SK-N-SH (cell line): ENCODE data around the gene C6. TPM values are rescaled to one million over a fixed set of nuclear protein-coding genes. Genes with fewer than 3 reads are reported as not detected.
"Not testable (repeated sequence)": the region's sequence is repeated elsewhere in the genome, so short reads cannot be mapped to it uniquely, and the experiment has no call there.

Source experiments
- CTCF ChIA-PET: fragments of 300-600, 350-600 bp; formaldehyde crosslinking; extraction: SDS; loops from one replicate; lab custom pipeline; 2021; lab: Yijun Ruan, JAX
- POLR2A ChIA-PET: fragments of 350-600 bp; sonication (Branson Sonifier 250); formaldehyde crosslinking; extraction: SDS; loops from one replicate; lab custom pipeline; 2020; ENCODE audit warnings: antibody characterized with exemption, inconsistent platforms; lab: Yijun Ruan, JAX
- DNase-seq: peaks from one replicate; pipeline ENCODE4 v3.0.0; 2012
- H2AFZ ChIP-seq: fragments of 200-600 bp; sonication (generic); 2 replicates; pipeline ENCODE4 v1.8.1; 2016; ENCODE audit warnings: antibody characterized with exemption, mild to moderate bottlenecking, low read depth
- H3F3A ChIP-seq: fragments of 200-600 bp; sonication (generic); replicated peaks from 2 replicates; pipeline ENCODE3; 2016; ENCODE audit warnings: antibody characterized with exemption, mild to moderate bottlenecking; ENCODE audit not compliant: insufficient read depth
- H3K27ac ChIP-seq, 2 experiments: fragments of 200-500 bp in 1 of 2; fragments of 200-600 bp in 1 of 2; sonication (Bioruptor generic) in 1 of 2; sonication (generic), shearing (Covaris generic) in 1 of 2; 2 replicates each; pipeline versions ENCODE4 v1.5.1 to v1.6.1; 2014 to 2016; ENCODE audit warnings: low read depth in 2 of 2, inconsistent platforms in 1 of 2, low read length in 1 of 2, mild to moderate bottlenecking in 1 of 2, mixed read lengths in 1 of 2
- H3K27me3 ChIP-seq: fragments of 200-600 bp; sonication (generic), shearing (Covaris generic); 2 replicates; pipeline ENCODE4 v1.6.1; 2016; ENCODE audit warnings: mixed run types; ENCODE audit not compliant: insufficient read depth
- H3K36me3 ChIP-seq, 2 experiments: fragments of 200-500 bp in 1 of 2; fragments of 200-600 bp in 1 of 2; sonication (Bioruptor generic) in 1 of 2; sonication (generic) in 1 of 2; replicated peaks in 1 of 2; 2 replicates each; pipeline versions ENCODE3 to v1.5.1; 2014 to 2016; ENCODE audit warnings: low read length in 1 of 2, mild to moderate bottlenecking in 1 of 2; ENCODE audit not compliant: insufficient read depth in 2 of 2, control insufficient read depth in 1 of 2
- H3K4me1 ChIP-seq, 2 experiments: fragments of 200-500 bp in 1 of 2; fragments of 200-600 bp in 1 of 2; sonication (Bioruptor generic) in 1 of 2; sonication (generic), shearing (Covaris generic) in 1 of 2; 2 replicates each; pipeline versions ENCODE4 v1.5.1 to v1.6.1; 2014 to 2016; ENCODE audit warnings: low read depth in 1 of 2, low read length in 1 of 2, mixed run types in 1 of 2; ENCODE audit not compliant: insufficient read depth in 2 of 2, control insufficient read depth in 1 of 2
- H3K4me2 ChIP-seq: fragments of 200-600 bp; sonication (generic), shearing (Covaris generic); 2 replicates; pipeline ENCODE4 v1.6.1; 2017; ENCODE audit warnings: mixed run types
- H3K4me3 ChIP-seq, 2 experiments: fragments of 200-500 bp in 1 of 2; fragments of 200-600 bp in 1 of 2; sonication (Bioruptor generic) in 1 of 2; sonication (generic), shearing (Covaris generic) in 1 of 2; 2 replicates each; pipeline versions ENCODE4 v1.5.1 to v1.8.1; 2014 to 2016; ENCODE audit warnings: low read depth in 2 of 2, inconsistent platforms in 1 of 2, low read length in 1 of 2, mild to moderate bottlenecking in 1 of 2, mixed read lengths in 1 of 2, moderate library complexity in 1 of 2
- H3K79me2 ChIP-seq: fragments of 200-600 bp; sonication (generic); 2 replicates; pipeline ENCODE4 v1.8.1; 2017; ENCODE audit warnings: mild to moderate bottlenecking; ENCODE audit not compliant: insufficient read depth
- H3K9ac ChIP-seq: fragments of 200-600 bp; sonication (generic); 2 replicates; pipeline ENCODE4 v1.6.1; 2017; ENCODE audit warnings: mixed run types
- H3K9me2 ChIP-seq: fragments of 200-600 bp; sonication (generic); 2 replicates; pipeline ENCODE4 v1.6.1; 2017; ENCODE audit warnings: mixed run types
- H3K9me3 ChIP-seq: fragments of 200-600 bp; sonication (generic); 2 replicates; pipeline ENCODE4 v1.6.1; 2017; ENCODE audit warnings: mixed run types, mild to moderate bottlenecking, moderate library complexity
- H4K20me1 ChIP-seq: fragments of 200-600 bp; sonication (generic); 2 replicates; pipeline ENCODE4 v1.6.1; 2017; ENCODE audit warnings: mild to moderate bottlenecking, mixed run types; ENCODE audit not compliant: insufficient read depth
- ELF1 ChIP-seq: IDR thresholded peaks from 2 replicates; pipeline ENCODE4 v1.4.0; 2012
- EP300 ChIP-seq, 2 experiments: IDR thresholded peaks; 2 replicates each; pipeline versions ENCODE4 v1.4.0 to v1.6.1; 2012; ENCODE audit warnings: borderline replicate concordance in 1 of 2, low read depth in 1 of 2, low read length in 1 of 2
- FOSL2 ChIP-seq: IDR thresholded peaks from 2 replicates; pipeline ENCODE4 v1.4.0; 2012; ENCODE audit warnings: low read depth, mild to moderate bottlenecking, moderate library complexity, borderline replicate concordance
- FOXM1 ChIP-seq: IDR thresholded peaks from 2 replicates; pipeline ENCODE4 v1.4.0; 2012; ENCODE audit warnings: low read depth, mild to moderate bottlenecking
- GATA2 ChIP-seq: sonication (generic); formaldehyde crosslinking; IDR thresholded peaks from 2 replicates; pipeline ENCODE4 v1.5.0; 2020; ENCODE audit warnings: mild to moderate bottlenecking, missing genetic modification reagents
- MAX ChIP-seq: IDR thresholded peaks from 2 replicates; pipeline ENCODE4 v1.4.0; 2012; ENCODE audit warnings: low read depth
- MEF2A ChIP-seq: IDR thresholded peaks from 2 replicates; pipeline ENCODE4 v1.4.0; 2012; ENCODE audit warnings: low read depth, borderline replicate concordance
- PBX3 ChIP-seq: IDR thresholded peaks from 2 replicates; pipeline ENCODE4; 2012
- RAD21 ChIP-seq: IDR thresholded peaks from 2 replicates; pipeline ENCODE4 v1.6.1; 2012; ENCODE audit warnings: mild to moderate bottlenecking, low read length
- RCOR1 ChIP-seq: fragments of 150-350 bp; IDR thresholded peaks from 2 replicates; pipeline ENCODE4 v1.6.1; 2017; ENCODE audit warnings: antibody characterized with exemption, low read length
- RFX5 ChIP-seq: IDR thresholded peaks from 2 replicates; pipeline ENCODE4 v1.6.1; 2012; ENCODE audit warnings: mild to moderate bottlenecking, improper control_type of control experiment, low read length
- SMC3 ChIP-seq: IDR thresholded peaks from 2 replicates; pipeline ENCODE4 v1.6.1; 2012; ENCODE audit warnings: low read depth, low read length, improper control_type of control experiment
- TAF1 ChIP-seq: IDR thresholded peaks from 2 replicates; pipeline ENCODE4 v1.6.1; 2012; ENCODE audit warnings: low read depth, mild to moderate bottlenecking, low read length, moderate library complexity, borderline replicate concordance
- TEAD4 ChIP-seq: IDR thresholded peaks from 2 replicates; pipeline ENCODE4 v1.4.0; 2012; ENCODE audit warnings: mild to moderate bottlenecking, borderline replicate concordance; ENCODE audit not compliant: insufficient read depth
- YY1 ChIP-seq: IDR thresholded peaks from 2 replicates; pipeline ENCODE4 v1.4.0; 2012; ENCODE audit warnings: low read depth, mild to moderate bottlenecking
- WGBS: methylation state at CpG from one replicate; pipeline ENCODE4 v1.1.6; 2017; ENCODE audit warnings: low lambda C conversion rate; 5-methylcytosine and 5-hydroxymethylcytosine counted together
- polyA plus RNA-seq, 3 experiments: library from polyadenylated mRNA; depleted of rRNA; stranded (reverse); fragments of >200 nt; gene quantifications; 2 replicates each; pipeline ENCODE4 v1.2.3, GENCODE V29; 2012
- TF ChIP-seq, protein P1 (sequence below): fragments of 200-600 bp; sonication (generic); IDR thresholded peaks from 2 replicates; pipeline ENCODE4 v1.6.1; 2017; ENCODE audit warnings: antibody characterized with exemption, mild to moderate bottlenecking, moderate library complexity
- TF ChIP-seq, protein P2 (sequence below): IDR thresholded peaks from 2 replicates; pipeline ENCODE4 v1.6.1; 2012; ENCODE audit warnings: mild to moderate bottlenecking, low read depth, low read length, moderate library complexity

C6 gene
- polyA plus RNA-seq, 1 of the 3 experiments (the other 2 are of a cell fraction) = 0.08 TPM

GRCh38 chr5:41183331-41183730 is 30.0 kb downstream of the C6 start:
- CTCF ChIA-PET = interaction anchor here (0.8 kb wide), 1 partner anchor 279 kb away, joined by 3 read pairs; no protein-coding TSS in a partner anchor
- H2AFZ ChIP-seq, H4K20me1 ChIP-seq, DNase-seq, H3K79me2 ChIP-seq, H3F3A ChIP-seq, H3K4me1 ChIP-seq, H3K4me3 ChIP-seq, H3K4me2 ChIP-seq, POLR2A ChIA-PET, H3K9me2 ChIP-seq, H3K27me3 ChIP-seq, H3K36me3 ChIP-seq, H3K27ac ChIP-seq, H3K9me3 ChIP-seq, H3K9ac ChIP-seq: not testable (repeated sequence)
- 52% methylated on average over 1 of the region's 1 CpG for WGBS

DNA sequence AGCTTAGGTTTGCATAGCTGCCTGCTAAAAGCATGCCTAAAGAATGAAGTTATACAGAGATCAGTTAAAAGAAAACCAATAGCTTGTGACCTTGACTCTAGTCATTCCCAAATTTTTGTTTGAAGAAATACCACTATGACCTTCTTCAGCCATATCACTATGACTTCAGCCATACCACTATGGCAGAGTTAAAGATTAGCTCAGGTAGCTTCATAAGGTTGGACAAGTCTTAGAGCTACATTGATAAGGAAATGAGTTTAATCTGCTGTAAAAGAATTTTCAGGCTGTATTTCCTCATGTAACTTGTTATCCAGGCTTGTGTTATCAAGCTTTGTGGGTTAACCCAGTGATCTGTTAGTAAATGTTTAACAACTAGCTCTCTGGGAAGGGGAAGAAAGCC is 30.7 kb downstream of the C6 start:
- POLR2A ChIA-PET = no interaction called here
- CTCF ChIA-PET = interaction anchor here (0.9 kb wide), 1 partner anchor 16 kb away, joined by 3 read pairs; no protein-coding TSS in a partner anchor

More for the DNA sequence above, 30.7 kb downstream of the C6 start:
- Histone ChIP-seq H3K27ac (no peak overlapping the region), H3K4me2 (no peak overlapping the region), H2AFZ (no peak overlapping the region), H3K79me2 (no peaks in the 10 kb centered on the region), H3F3A (no peaks in the 10 kb centered on the region), H3K9me3 (no peaks in the 10 kb centered on the region), H3K9ac (no peak overlapping the region), H3K4me1 (no peaks in the 10 kb centered on the region), H3K36me3 (no peaks in the 10 kb centered on the region), H3K4me3 (no peak overlapping the region), H3K9me2 (no peaks in the 10 kb centered on the region), H4K20me1 (no peaks in the 10 kb centered on the region), H3K27me3 (no peaks in the 10 kb centered on the region)
- no peak for DNase-seq
- no peak for TF ChIP-seq FOSL2
- TF ChIP-seq EP300 (IDR thresholded peaks at IDR 0.05; ENCODE audit: borderline replicate concordance in 1 of 2, low read depth in 1 of 2, low read length in 1 of 2) = no peak
- no peak for TF ChIP-seq TEAD4
- no peak for TF ChIP-seq TAF1
- TF ChIP-seq SMC3 = no peak
- TF ChIP-seq, protein P1, sequence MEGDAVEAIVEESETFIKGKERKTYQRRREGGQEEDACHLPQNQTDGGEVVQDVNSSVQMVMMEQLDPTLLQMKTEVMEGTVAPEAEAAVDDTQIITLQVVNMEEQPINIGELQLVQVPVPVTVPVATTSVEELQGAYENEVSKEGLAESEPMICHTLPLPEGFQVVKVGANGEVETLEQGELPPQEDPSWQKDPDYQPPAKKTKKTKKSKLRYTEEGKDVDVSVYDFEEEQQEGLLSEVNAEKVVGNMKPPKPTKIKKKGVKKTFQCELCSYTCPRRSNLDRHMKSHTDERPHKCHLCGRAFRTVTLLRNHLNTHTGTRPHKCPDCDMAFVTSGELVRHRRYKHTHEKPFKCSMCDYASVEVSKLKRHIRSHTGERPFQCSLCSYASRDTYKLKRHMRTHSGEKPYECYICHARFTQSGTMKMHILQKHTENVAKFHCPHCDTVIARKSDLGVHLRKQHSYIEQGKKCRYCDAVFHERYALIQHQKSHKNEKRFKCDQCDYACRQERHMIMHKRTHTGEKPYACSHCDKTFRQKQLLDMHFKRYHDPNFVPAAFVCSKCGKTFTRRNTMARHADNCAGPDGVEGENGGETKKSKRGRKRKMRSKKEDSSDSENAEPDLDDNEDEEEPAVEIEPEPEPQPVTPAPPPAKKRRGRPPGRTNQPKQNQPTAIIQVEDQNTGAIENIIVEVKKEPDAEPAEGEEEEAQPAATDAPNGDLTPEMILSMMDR = no peak
- no peak for TF ChIP-seq GATA2 (CRISPR knock-in tag)
- TF ChIP-seq MEF2A = no peak
- no peak for TF ChIP-seq RCOR1
- TF ChIP-seq RAD21 = no peak
- TF ChIP-seq ELF1 = no peak
- TF ChIP-seq, protein P2, sequence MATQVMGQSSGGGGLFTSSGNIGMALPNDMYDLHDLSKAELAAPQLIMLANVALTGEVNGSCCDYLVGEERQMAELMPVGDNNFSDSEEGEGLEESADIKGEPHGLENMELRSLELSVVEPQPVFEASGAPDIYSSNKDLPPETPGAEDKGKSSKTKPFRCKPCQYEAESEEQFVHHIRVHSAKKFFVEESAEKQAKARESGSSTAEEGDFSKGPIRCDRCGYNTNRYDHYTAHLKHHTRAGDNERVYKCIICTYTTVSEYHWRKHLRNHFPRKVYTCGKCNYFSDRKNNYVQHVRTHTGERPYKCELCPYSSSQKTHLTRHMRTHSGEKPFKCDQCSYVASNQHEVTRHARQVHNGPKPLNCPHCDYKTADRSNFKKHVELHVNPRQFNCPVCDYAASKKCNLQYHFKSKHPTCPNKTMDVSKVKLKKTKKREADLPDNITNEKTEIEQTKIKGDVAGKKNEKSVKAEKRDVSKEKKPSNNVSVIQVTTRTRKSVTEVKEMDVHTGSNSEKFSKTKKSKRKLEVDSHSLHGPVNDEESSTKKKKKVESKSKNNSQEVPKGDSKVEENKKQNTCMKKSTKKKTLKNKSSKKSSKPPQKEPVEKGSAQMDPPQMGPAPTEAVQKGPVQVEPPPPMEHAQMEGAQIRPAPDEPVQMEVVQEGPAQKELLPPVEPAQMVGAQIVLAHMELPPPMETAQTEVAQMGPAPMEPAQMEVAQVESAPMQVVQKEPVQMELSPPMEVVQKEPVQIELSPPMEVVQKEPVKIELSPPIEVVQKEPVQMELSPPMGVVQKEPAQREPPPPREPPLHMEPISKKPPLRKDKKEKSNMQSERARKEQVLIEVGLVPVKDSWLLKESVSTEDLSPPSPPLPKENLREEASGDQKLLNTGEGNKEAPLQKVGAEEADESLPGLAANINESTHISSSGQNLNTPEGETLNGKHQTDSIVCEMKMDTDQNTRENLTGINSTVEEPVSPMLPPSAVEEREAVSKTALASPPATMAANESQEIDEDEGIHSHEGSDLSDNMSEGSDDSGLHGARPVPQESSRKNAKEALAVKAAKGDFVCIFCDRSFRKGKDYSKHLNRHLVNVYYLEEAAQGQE = no peak
- TF ChIP-seq PBX3 = no peak
- TF ChIP-seq FOXM1 = no peak
- TF ChIP-seq MAX = no peak
- no peak for TF ChIP-seq YY1
- no peak for TF ChIP-seq RFX5
